ENCODE results near the gene DMD. TPM values are rescaled to one million over a fixed set of nuclear protein-coding genes. Genes with fewer than 3 reads are reported as not detected.
"Not testable (repeated sequence)": the region's sequence is repeated elsewhere in the genome, so short reads cannot be mapped to it uniquely, and the experiment has no call there.

Gene DMD
- total RNA-seq, 1 donor from 2014 or later: 143 TPM

GRCh38 chrX:31397119-31397518 is 1814.2 kb downstream of the DMD start:
- Histone ChIP-seq H3K4me1 (no peaks in the 10 kb centered on the region), H3K27me3 (ENCODE audit: low read depth) (no peaks in the 10 kb centered on the region), H3K9me3 (replicated peaks) (no peaks in the 10 kb centered on the region), H3K27ac (replicated peaks) (no peak overlapping the region), H3K4me3 (no peak overlapping the region), H3K36me3 (no peaks in the 10 kb centered on the region)
- intact Hi-C loops (cut with micrococcal nuclease): no loop called here
- TF ChIP-seq CTCF (IDR thresholded peaks at IDR 0.05; ENCODE audit: borderline replicate concordance): no peak
- DNase-seq: no peak

GRCh38 chrX:31392513-31392912 is 1818.8 kb downstream of the DMD start:
- intact Hi-C loops (cut with micrococcal nuclease): no loop called here
- no peak overlapping the region for H3K27ac ChIP-seq (replicated peaks)
- no peaks in the 10 kb centered on the region for H3K9me3 ChIP-seq (replicated peaks)
- no peaks in the 10 kb centered on the region for H3K27me3 ChIP-seq (ENCODE audit: low read depth)
- H3K36me3 ChIP-seq: no peaks in the 10 kb centered on the region
- no peak for DNase-seq
- H3K4me3 ChIP-seq: no peak overlapping the region
- no peaks in the 10 kb centered on the region for H3K4me1 ChIP-seq
- TF ChIP-seq CTCF (IDR thresholded peaks at IDR 0.05; ENCODE audit: borderline replicate concordance): no peak

- no peak for TF ChIP-seq CTCF (IDR thresholded peaks at IDR 0.05; ENCODE audit: borderline replicate concordance)
- Histone ChIP-seq H3K36me3 (no peaks in the 10 kb centered on the region), H3K9me3 (replicated peaks) (no peaks in the 10 kb centered on the region), H3K4me3 (no peak overlapping the region), H3K27ac (replicated peaks) (no peak overlapping the region), H3K4me1 (no peaks in the 10 kb centered on the region), H3K27me3 (ENCODE audit: low read depth) (no peaks in the 10 kb centered on the region)
- DNase-seq: no peak
- intact Hi-C loops (cut with micrococcal nuclease): no loop called here
Observed at GRCh38 chrX:31388946-31389345, 1822.4 kb downstream of the DMD start.

GRCh38 chrX:31384471-31384870 is 1826.9 kb downstream of the DMD start:
- Histone ChIP-seq H3K4me1 (no peaks in the 10 kb centered on the region), H3K27me3 (ENCODE audit: low read depth) (no peaks in the 10 kb centered on the region), H3K36me3 (no peaks in the 10 kb centered on the region), H3K27ac (replicated peaks) (no peak overlapping the region), H3K4me3 (no peak overlapping the region), H3K9me3 (replicated peaks) (no peaks in the 10 kb centered on the region)
- intact Hi-C loops (cut with micrococcal nuclease): no loop called here
- no peak for DNase-seq
- no peak for TF ChIP-seq CTCF (IDR thresholded peaks at IDR 0.05; ENCODE audit: borderline replicate concordance)

DNA sequence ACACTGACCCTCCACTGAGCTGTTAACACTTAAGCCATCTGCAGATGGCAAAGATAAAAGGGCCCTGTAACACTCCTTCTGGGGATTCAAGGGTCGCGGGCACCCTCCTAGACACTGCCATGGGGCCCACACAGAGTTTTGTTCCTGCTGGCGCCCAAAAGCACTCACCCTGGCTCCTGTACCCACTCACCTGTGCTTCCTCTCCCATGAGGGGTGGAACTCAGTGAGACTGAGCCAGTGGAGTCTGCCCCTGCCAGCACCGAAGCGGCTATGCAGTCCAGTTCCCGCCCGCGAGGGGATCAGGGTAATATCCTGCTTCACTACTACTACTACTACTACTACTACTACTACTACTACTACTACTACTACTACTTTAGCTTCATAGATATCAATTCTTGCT is 1827.4 kb downstream of the DMD start:
- intact Hi-C loops (cut with micrococcal nuclease): no loop called here
- TF ChIP-seq CTCF (IDR thresholded peaks at IDR 0.05; ENCODE audit: borderline replicate concordance): no peak
- DNase-seq: no peak

GRCh38 chrX:31378973-31379372 is 1832.4 kb downstream of the DMD start:
- H3K4me1 ChIP-seq; H3K27me3 ChIP-seq (ENCODE audit: low read depth); H3K36me3 ChIP-seq; intact Hi-C loops (cut with micrococcal nuclease); DNase-seq; H3K9me3 ChIP-seq (replicated peaks); H3K4me3 ChIP-seq; H3K27ac ChIP-seq (replicated peaks): not testable (repeated sequence)

More for the DNA sequence above, 1827.4 kb downstream of the DMD start:
- Histone ChIP-seq H3K36me3 (no peaks in the 10 kb centered on the region), H3K27ac (replicated peaks) (no peak overlapping the region), H3K9me3 (replicated peaks) (no peaks in the 10 kb centered on the region), H3K27me3 (ENCODE audit: low read depth) (no peaks in the 10 kb centered on the region), H3K4me3 (no peak overlapping the region), H3K4me1 (no peaks in the 10 kb centered on the region)

DNA sequence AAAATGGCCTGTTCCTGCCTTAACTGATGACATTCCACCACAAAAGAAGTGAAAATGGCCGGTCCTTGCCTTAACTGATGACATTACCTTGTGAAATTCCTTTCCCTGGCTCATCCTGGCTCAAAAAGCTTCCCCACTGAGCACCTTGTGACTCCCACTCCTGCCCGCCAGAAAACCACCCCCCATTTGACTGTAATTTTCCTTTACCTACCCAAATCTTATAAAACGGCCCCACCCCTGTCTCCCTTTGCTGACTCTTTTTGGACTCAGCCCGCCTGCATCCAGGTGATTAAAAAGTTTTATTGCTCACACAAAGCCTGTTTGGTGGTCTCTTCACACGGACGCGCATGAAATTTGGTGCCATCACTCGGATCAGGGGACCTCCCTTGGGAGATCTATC is 1833.5 kb downstream of the DMD start:
- H3K4me1 ChIP-seq; H3K4me3 ChIP-seq; intact Hi-C loops (cut with micrococcal nuclease); H3K27me3 ChIP-seq (ENCODE audit: low read depth); DNase-seq; H3K9me3 ChIP-seq (replicated peaks); H3K36me3 ChIP-seq; H3K27ac ChIP-seq (replicated peaks): not testable (repeated sequence)
